Panc1 (cell line): ENCODE data around the gene CST9L.

Experiments used
- CTCF ChIP-seq: fragments of 450-650 bp; IDR thresholded peaks from 2 replicates; pipeline ENCODE4 v1.5.1; 2017; ENCODE audit warnings: mild to moderate bottlenecking
- POLR2AphosphoS5 ChIP-seq: IDR thresholded peaks from 2 replicates; pipeline ENCODE4 v1.6.1; 2012; ENCODE audit warnings: mild to moderate bottlenecking, low read depth, low read length, moderate library complexity
- SIN3A ChIP-seq: IDR thresholded peaks from 2 replicates; pipeline ENCODE4 v1.6.1; 2012; ENCODE audit warnings: low read depth, mild to moderate bottlenecking, low read length, moderate library complexity, borderline replicate concordance; ENCODE audit not compliant: insufficient read depth
- TF ChIP-seq, protein P1 (sequence below), 2 experiments: IDR thresholded peaks; 2 replicates each; pipeline ENCODE4 v1.6.1; 2011 to 2012; ENCODE audit warnings: low read depth in 2 of 2, control low read depth in 1 of 2, low read length in 1 of 2, mild to moderate bottlenecking in 1 of 2, moderate library complexity in 1 of 2; ENCODE audit not compliant: insufficient read depth in 1 of 2

GRCh38 chr20:23601715-23602114 is 33.4 kb upstream of the CST9L start:
- no peak for TF ChIP-seq CTCF
- no peak for TF ChIP-seq POLR2AphosphoS5
- no peak for TF ChIP-seq SIN3A
- TF ChIP-seq, protein P1, sequence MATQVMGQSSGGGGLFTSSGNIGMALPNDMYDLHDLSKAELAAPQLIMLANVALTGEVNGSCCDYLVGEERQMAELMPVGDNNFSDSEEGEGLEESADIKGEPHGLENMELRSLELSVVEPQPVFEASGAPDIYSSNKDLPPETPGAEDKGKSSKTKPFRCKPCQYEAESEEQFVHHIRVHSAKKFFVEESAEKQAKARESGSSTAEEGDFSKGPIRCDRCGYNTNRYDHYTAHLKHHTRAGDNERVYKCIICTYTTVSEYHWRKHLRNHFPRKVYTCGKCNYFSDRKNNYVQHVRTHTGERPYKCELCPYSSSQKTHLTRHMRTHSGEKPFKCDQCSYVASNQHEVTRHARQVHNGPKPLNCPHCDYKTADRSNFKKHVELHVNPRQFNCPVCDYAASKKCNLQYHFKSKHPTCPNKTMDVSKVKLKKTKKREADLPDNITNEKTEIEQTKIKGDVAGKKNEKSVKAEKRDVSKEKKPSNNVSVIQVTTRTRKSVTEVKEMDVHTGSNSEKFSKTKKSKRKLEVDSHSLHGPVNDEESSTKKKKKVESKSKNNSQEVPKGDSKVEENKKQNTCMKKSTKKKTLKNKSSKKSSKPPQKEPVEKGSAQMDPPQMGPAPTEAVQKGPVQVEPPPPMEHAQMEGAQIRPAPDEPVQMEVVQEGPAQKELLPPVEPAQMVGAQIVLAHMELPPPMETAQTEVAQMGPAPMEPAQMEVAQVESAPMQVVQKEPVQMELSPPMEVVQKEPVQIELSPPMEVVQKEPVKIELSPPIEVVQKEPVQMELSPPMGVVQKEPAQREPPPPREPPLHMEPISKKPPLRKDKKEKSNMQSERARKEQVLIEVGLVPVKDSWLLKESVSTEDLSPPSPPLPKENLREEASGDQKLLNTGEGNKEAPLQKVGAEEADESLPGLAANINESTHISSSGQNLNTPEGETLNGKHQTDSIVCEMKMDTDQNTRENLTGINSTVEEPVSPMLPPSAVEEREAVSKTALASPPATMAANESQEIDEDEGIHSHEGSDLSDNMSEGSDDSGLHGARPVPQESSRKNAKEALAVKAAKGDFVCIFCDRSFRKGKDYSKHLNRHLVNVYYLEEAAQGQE (IDR thresholded peaks at IDR 0.05; ENCODE audit: insufficient read depth in 1 of 2, low read depth in 2 of 2, low read length in 1 of 2), result no peak
